HepG2 (cell line): Measurements from ENCODE around the gene PLK3. TPM values are rescaled to one million over a fixed set of nuclear protein-coding genes. Genes with fewer than 3 reads are reported as not detected.
A peak's percentile ranks its signal among the peaks of the same experiment; 100 is the strongest.

Experiments
- GRHL1 ChIP-seq: sonication (generic); formaldehyde crosslinking; conservative IDR thresholded peaks from 2 replicates; pipeline ENCODE4 v1.8.0; 2022; ENCODE audit warnings: missing genetic modification reagents
- JUNB ChIP-seq: sonication (generic); formaldehyde crosslinking; IDR thresholded peaks from 2 replicates; pipeline ENCODE4 v1.8.0; 2022; ENCODE audit warnings: missing genetic modification reagents, mild to moderate bottlenecking, borderline replicate concordance
- MED8 ChIP-seq: sonication (generic); formaldehyde crosslinking; IDR thresholded peaks from 2 replicates; pipeline ENCODE4 v1.8.1; 2023; ENCODE audit warnings: mild to moderate bottlenecking, missing genetic modification reagents; ENCODE audit not compliant: insufficient replicate concordance
- MTF1 ChIP-seq: sonication (generic); formaldehyde crosslinking; IDR thresholded peaks from 2 replicates; pipeline ENCODE4 v1.5.0; 2020; ENCODE audit warnings: missing genetic modification reagents
- MXD3 ChIP-seq: IDR thresholded peaks from 2 replicates; pipeline ENCODE4 v1.6.1; 2016; ENCODE audit warnings: mild to moderate bottlenecking, missing biosample characterization, missing genetic modification reagents
- NAIF1 ChIP-seq: sonication (generic); formaldehyde crosslinking; IDR thresholded peaks from 2 replicates; pipeline ENCODE4 v1.5.0; 2020; ENCODE audit warnings: mild to moderate bottlenecking, missing genetic modification reagents, borderline replicate concordance
- SALL2 ChIP-seq: sonication (generic); formaldehyde crosslinking; IDR thresholded peaks from 2 replicates; pipeline ENCODE4 v1.8.1; 2023; ENCODE audit warnings: mild to moderate bottlenecking, missing genetic modification reagents, inconsistent platforms
- SRY ChIP-seq: sonication (generic); formaldehyde crosslinking; IDR thresholded peaks from 2 replicates; pipeline ENCODE4 v1.8.0; 2022; ENCODE audit warnings: mild to moderate bottlenecking, missing genetic modification reagents
- ZNF101 ChIP-seq: sonication (generic); formaldehyde crosslinking; IDR thresholded peaks from 2 replicates; pipeline ENCODE4 v1.4.0; 2020; ENCODE audit warnings: mild to moderate bottlenecking, low read depth, missing genetic modification reagents, borderline replicate concordance
- ZNF207 ChIP-seq: fragments of 450-650 bp; IDR thresholded peaks from 2 replicates; pipeline ENCODE4 v1.6.1; 2016; ENCODE audit warnings: antibody characterized with exemption, borderline replicate concordance
- ZNF607 ChIP-seq: sonication (generic); formaldehyde crosslinking; IDR thresholded peaks from 2 replicates; pipeline ENCODE4 v1.5.1; 2020; ENCODE audit warnings: missing genetic modification reagents, mild to moderate bottlenecking, borderline replicate concordance
- polyA plus RNA-seq, 8 experiments: library from polyadenylated mRNA; depleted of rRNA in 3 of 8; stranded (reverse) in 7 of 8; unstranded in 1 of 8; fragments of >200 nt; fragmentation: Illumina TruSeq in 4 of 8; extraction: Trizol in 4 of 8; gene quantifications; 2 replicates each; pipeline versions ENCODE4 v1.2.1 to v1.2.3, GENCODE V29; 2011 to 2016; ENCODE audit warnings: low read depth in 4 of 8, missing spikeins in 1 of 8, mixed read lengths in 1 of 8; ENCODE audit not compliant: insufficient read depth in 1 of 8
- total RNA-seq, 5 experiments: library from RNA; depleted of rRNA; stranded (reverse); fragments of >200 nt; fragmentation: Illumina TruSeq; extraction: Trizol; gene quantifications; 2 replicates each; pipeline ENCODE4 v1.2.3, GENCODE V29; 2016; ENCODE audit warnings: low read depth in 1 of 5
- TF ChIP-seq, protein P1 (sequence below): sonication (generic); formaldehyde crosslinking; IDR thresholded peaks from 2 replicates; pipeline ENCODE4 v1.8.1; 2022; ENCODE audit warnings: low read depth, mild to moderate bottlenecking, missing genetic modification reagents
- TF ChIP-seq, protein P2 (sequence below): sonication (generic); formaldehyde crosslinking; IDR thresholded peaks from 2 replicates; pipeline ENCODE4 v1.9.0; 2021; ENCODE audit warnings: mild to moderate bottlenecking, missing genetic modification reagents
- TF ChIP-seq, protein P3 (sequence below): IDR thresholded peaks from 2 replicates; pipeline ENCODE4 v1.6.1; 2016; ENCODE audit warnings: low read depth, borderline replicate concordance

Gene PLK3
- total and polyA plus RNA-seq, 2 of the 13 experiments (the other 11 are each of a cell fraction or from before 2014, with no cell fraction given) = 9.8 to 16.9 TPM

GRCh38 chr1:44775078-44775929 is 24.9 kb upstream of the PLK3 start, which contains the start of gene RPS8 (continued):
- TF ChIP-seq MTF1 (CRISPR knock-in tag) (no peak), SRY (CRISPR knock-in tag) (peak; percentile 92), JUNB (CRISPR knock-in tag) (no peak), ZNF101 (CRISPR knock-in tag) (peak; percentile 56; the same call in 1 of the 2 replicates), MXD3 (CRISPR knock-in tag) (peak; percentile 93), MED8 (CRISPR knock-in tag) (peak; percentile 39), SALL2 (peak; percentile 96), NAIF1 (peak; percentile 83; the same call in 1 of the 2 replicates), ZNF207 (no peak), ZNF607 (no peak; the same call in 1 of the 2 replicates), GRHL1 (CRISPR knock-in tag) (no peak)
- TF ChIP-seq, protein P1, sequence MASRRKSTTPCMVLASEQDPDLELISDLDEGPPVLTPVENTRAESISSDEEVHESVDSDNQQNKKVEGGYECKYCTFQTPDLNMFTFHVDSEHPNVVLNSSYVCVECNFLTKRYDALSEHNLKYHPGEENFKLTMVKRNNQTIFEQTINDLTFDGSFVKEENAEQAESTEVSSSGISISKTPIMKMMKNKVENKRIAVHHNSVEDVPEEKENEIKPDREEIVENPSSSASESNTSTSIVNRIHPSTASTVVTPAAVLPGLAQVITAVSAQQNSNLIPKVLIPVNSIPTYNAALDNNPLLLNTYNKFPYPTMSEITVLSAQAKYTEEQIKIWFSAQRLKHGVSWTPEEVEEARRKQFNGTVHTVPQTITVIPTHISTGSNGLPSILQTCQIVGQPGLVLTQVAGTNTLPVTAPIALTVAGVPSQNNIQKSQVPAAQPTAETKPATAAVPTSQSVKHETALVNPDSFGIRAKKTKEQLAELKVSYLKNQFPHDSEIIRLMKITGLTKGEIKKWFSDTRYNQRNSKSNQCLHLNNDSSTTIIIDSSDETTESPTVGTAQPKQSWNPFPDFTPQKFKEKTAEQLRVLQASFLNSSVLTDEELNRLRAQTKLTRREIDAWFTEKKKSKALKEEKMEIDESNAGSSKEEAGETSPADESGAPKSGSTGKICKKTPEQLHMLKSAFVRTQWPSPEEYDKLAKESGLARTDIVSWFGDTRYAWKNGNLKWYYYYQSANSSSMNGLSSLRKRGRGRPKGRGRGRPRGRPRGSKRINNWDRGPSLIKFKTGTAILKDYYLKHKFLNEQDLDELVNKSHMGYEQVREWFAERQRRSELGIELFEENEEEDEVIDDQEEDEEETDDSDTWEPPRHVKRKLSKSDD (CRISPR knock-in tag) = peak; percentile 91
- TF ChIP-seq, protein P2, sequence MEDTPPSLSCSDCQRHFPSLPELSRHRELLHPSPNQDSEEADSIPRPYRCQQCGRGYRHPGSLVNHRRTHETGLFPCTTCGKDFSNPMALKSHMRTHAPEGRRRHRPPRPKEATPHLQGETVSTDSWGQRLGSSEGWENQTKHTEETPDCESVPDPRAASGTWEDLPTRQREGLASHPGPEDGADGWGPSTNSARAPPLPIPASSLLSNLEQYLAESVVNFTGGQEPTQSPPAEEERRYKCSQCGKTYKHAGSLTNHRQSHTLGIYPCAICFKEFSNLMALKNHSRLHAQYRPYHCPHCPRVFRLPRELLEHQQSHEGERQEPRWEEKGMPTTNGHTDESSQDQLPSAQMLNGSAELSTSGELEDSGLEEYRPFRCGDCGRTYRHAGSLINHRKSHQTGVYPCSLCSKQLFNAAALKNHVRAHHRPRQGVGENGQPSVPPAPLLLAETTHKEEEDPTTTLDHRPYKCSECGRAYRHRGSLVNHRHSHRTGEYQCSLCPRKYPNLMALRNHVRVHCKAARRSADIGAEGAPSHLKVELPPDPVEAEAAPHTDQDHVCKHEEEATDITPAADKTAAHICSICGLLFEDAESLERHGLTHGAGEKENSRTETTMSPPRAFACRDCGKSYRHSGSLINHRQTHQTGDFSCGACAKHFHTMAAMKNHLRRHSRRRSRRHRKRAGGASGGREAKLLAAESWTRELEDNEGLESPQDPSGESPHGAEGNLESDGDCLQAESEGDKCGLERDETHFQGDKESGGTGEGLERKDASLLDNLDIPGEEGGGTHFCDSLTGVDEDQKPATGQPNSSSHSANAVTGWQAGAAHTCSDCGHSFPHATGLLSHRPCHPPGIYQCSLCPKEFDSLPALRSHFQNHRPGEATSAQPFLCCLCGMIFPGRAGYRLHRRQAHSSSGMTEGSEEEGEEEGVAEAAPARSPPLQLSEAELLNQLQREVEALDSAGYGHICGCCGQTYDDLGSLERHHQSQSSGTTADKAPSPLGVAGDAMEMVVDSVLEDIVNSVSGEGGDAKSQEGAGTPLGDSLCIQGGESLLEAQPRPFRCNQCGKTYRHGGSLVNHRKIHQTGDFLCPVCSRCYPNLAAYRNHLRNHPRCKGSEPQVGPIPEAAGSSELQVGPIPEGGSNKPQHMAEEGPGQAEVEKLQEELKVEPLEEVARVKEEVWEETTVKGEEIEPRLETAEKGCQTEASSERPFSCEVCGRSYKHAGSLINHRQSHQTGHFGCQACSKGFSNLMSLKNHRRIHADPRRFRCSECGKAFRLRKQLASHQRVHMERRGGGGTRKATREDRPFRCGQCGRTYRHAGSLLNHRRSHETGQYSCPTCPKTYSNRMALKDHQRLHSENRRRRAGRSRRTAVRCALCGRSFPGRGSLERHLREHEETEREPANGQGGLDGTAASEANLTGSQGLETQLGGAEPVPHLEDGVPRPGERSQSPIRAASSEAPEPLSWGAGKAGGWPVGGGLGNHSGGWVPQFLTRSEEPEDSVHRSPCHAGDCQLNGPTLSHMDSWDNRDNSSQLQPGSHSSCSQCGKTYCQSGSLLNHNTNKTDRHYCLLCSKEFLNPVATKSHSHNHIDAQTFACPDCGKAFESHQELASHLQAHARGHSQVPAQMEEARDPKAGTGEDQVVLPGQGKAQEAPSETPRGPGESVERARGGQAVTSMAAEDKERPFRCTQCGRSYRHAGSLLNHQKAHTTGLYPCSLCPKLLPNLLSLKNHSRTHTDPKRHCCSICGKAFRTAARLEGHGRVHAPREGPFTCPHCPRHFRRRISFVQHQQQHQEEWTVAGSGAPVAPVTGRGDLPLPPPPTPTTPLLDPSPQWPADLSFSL (CRISPR knock-in tag) = no peak
- TF ChIP-seq, protein P3, sequence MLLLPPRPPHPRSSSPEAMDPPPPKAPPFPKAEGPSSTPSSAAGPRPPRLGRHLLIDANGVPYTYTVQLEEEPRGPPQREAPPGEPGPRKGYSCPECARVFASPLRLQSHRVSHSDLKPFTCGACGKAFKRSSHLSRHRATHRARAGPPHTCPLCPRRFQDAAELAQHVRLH (CRISPR knock-in tag) = 0 out of 2 replicates have a peak, but pooled peaks have one; percentile 39
